Activated CD4-positive, alpha-beta T cell treated with anti-CD3 and anti-CD28 coated beads, Interleukin-2, amount 10 ng/mL, durations not matched to agents 7 days and 5 days (primary cell): ENCODE data around the gene F5. TPM values are rescaled to one million over a fixed set of nuclear protein-coding genes. Genes with fewer than 3 reads are reported as not detected.

Experiments used
- CTCF ChIA-PET: fragments of 350-600 bp; sonication (Branson Sonifier 250); formaldehyde crosslinking; loops from one replicate; lab custom pipeline; 2021; ENCODE audit warnings: antibody characterized with exemption; lab: Charles Lee
- POLR2A ChIA-PET: fragments of 350-600 bp; sonication (Branson Sonifier 250); formaldehyde crosslinking; loops from one replicate; lab custom pipeline; 2021; ENCODE audit warnings: antibody characterized with exemption; lab: Charles Lee
- DNase-seq: peaks from one replicate; pipeline ENCODE4 v3.0.0-alpha.2; 2020
- H3K27ac Mint-ChIP-seq: one replicate; pipeline ENCODE4 v1.8.0; 2021; ENCODE audit warnings: mild to moderate bottlenecking, moderate library complexity, mixed read lengths
- H3K27me3 Mint-ChIP-seq: one replicate; pipeline ENCODE4 v1.8.0; 2021; ENCODE audit warnings: mixed read lengths
- H3K36me3 Mint-ChIP-seq: one replicate; pipeline ENCODE4 v1.8.0; 2021; ENCODE audit warnings: low read depth, mixed read lengths
- H3K4me1 Mint-ChIP-seq: one replicate; pipeline ENCODE4 v1.8.0; 2021; ENCODE audit warnings: mixed read lengths
- H3K4me3 Mint-ChIP-seq: one replicate; pipeline ENCODE4 v1.8.0; 2021; ENCODE audit warnings: mild to moderate bottlenecking, moderate library complexity, mixed read lengths
- H3K9me3 Mint-ChIP-seq: one replicate; pipeline ENCODE4 v1.8.0; 2021; ENCODE audit warnings: mixed read lengths
- total RNA-seq, 2 experiments: library from RNA; stranded (reverse); gene quantifications; one replicate each; pipeline ENCODE4 v1.2.3, GENCODE V29; 2021

The F5 gene
- total RNA-seq, 2 experiments from 2014 or later, result 12.2 to 15.7 TPM

DNA sequence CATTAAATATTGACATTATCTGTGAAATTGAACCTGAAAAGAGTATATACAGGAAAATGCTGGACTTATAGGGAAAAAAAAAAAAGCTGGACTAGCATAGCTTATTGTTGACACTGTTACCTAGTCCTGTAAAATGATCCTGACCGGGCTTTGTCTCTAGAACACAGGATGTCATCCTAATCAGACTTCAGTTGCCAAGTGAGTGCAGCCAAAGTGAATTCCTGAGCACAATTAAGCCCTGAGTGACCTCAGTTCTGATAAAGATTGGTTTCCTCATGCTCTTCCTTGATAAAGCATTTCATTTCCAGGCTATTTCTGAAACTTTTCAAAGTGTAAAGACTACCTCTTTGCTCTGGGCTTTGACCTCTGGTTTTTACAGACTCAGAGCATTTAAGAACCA, 23.8 kb upstream of the F5 start:
- DNase-seq, result no peak
- H3K36me3 Mint-ChIP-seq, result peaks cover 2% of the 10 kb centered on the region
- ChIA-PET POLR2A (interaction anchor here (0.6 kb wide), 1 partner anchor 611 kb away, joined by 3 read pairs; no protein-coding TSS in a partner anchor), CTCF (interaction anchor here (1.2 to 2.3 kb wide), 4 partner anchors 19 to 96 kb away, joined by 3 to 6 read pairs (median 5); partner anchors contain the start of genes F5 and SELP)
- H3K9me3 Mint-ChIP-seq, result no peaks in the 10 kb centered on the region
- H3K4me3 Mint-ChIP-seq, result no peak overlapping the region
- no peaks in the 10 kb centered on the region for H3K27me3 Mint-ChIP-seq
- H3K27ac Mint-ChIP-seq, result no peak overlapping the region
- peaks cover 22% of the 10 kb centered on the region for H3K4me1 Mint-ChIP-seq

DNA sequence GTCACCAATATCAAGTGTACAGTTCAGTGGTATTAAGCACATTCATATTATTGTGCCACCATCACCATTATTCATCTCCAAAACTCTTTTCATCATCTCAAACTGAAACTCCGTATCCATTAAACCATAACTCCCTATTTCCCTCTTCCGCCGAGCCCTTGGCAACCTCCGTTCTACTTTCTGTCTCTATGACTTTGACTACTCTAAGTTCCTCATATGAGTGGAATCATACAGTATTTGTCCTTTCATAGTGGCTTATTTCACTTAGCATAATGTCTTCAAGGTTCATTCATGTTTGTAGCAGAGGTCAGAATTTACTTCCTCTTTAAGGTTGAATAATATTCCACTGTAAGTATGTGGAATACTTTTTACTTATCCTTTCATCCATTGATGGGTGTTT, 21.9 kb upstream of the F5 start:
- Mint-ChIP-seq H3K27me3 (no peaks in the 10 kb centered on the region), H3K4me3 (no peak overlapping the region), H3K4me1 (peaks cover 37% of the 10 kb centered on the region), H3K27ac (no peak overlapping the region), H3K9me3 (peaks cover 6% of the 10 kb centered on the region), H3K36me3 (peaks cover 5% of the 10 kb centered on the region)
- no peak for DNase-seq
- ChIA-PET CTCF (no interaction called here), POLR2A (no interaction called here)

DNA sequence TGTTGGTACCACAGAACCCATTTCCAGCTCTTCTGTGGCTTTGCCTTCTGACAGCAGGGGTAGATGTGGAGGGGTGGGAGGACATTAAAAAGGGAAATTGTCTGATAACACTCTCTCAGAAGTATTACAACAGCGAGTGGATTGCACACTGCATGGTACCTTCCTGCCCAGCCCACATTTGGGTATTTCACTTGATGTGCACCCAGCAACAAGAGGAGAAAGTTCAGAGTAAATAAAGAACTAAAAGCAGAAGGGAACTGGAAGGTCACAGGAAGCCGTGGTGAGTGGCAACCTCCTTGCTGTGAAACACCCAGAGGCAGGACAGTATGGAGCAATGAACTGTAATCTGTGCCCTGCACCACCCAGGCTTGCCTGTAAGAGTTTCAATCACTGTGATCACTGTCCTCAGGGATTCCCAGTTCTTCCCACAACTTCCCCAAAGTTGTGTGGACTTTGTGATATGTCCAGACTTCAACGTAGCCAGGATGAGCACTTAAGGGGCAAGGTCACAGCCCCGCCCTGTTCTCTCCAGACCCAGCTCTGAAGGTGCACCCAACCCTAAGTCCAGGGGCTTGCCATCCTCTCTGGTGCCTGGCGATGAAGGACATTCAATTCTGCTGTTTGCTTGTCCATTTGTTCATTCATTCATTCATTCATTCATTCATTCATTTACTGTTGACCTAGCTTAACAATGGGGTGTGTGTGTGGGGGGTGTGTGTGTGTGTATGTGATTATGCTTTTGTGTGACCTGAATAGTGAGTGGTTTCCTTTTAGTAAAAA, 18.7 kb upstream of the F5 start:
- peaks cover 11% of the 10 kb centered on the region for H3K9me3 Mint-ChIP-seq
- H3K4me3 Mint-ChIP-seq, result peak overlapping the region; percentile 25
- peaks cover 6% of the 10 kb centered on the region for H3K36me3 Mint-ChIP-seq
- ChIA-PET POLR2A (no interaction called here), CTCF (interaction anchor here (0.9 kb wide), 1 partner anchor 107 kb away, joined by 3 read pairs; no protein-coding TSS in a partner anchor)
- H3K27ac Mint-ChIP-seq, result peak overlapping the region; percentile 84
- peak; percentile 83 for DNase-seq
- H3K27me3 Mint-ChIP-seq, result no peaks in the 10 kb centered on the region
- H3K4me1 Mint-ChIP-seq, result peaks cover 66% of the 10 kb centered on the region

DNA sequence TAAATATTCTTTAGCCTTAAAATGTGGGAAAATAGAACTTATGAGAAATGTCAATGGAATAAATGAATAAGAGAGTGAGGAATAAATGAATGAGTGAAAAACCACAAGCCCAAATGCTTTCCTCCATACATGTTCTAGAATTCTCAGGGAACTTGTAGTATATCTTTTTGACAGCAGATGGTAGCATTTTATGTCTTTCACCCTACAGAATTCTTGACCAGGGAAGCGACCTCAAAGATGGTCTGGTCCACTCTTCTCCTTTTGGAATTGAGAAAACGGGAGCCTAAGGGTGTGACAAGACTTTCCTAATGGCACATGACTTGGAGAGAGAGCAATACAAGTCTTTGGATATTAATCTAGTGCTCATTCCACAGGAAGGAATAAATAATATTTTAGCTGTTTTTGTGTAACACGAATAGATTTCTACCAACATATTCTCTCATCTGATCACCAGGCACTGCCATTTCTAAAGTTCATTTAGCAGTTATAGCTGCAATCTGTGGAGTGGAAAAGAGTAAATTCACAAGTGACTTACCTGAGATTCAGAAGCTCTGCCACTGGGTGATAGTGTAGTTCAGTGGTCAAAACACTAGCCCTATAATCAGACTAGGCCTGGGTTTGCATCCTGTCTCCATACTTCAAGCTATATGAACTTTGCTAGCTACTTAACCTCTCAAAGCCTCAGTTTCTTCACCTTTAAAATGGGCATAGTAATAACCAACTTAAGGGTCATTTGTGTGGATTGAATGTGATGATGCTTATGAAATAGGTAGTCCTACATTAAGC, 15.0 kb upstream of the F5 start:
- peaks cover 58% of the 10 kb centered on the region for H3K4me1 Mint-ChIP-seq
- H3K9me3 Mint-ChIP-seq, result peaks cover 11% of the 10 kb centered on the region
- CTCF ChIA-PET, result interaction anchor here (0.7 to 2.8 kb wide), 15 partner anchors 9 to 252 kb away, joined by 3 to 28 read pairs (median 4); partner anchors contain the start of gene F5
- H3K27ac Mint-ChIP-seq, result peak overlapping the region; percentile 20
- peak; percentile 12 for DNase-seq
- POLR2A ChIA-PET, result interaction anchor here (0.9 to 1.2 kb wide), 5 partner anchors 92 to 111 kb away, joined by 3 to 4 read pairs (median 4); no protein-coding TSS in a partner anchor
- H3K27me3 Mint-ChIP-seq, result peaks cover 5% of the 10 kb centered on the region
- H3K36me3 Mint-ChIP-seq, result peaks cover 6% of the 10 kb centered on the region
- no peak overlapping the region for H3K4me3 Mint-ChIP-seq

DNA sequence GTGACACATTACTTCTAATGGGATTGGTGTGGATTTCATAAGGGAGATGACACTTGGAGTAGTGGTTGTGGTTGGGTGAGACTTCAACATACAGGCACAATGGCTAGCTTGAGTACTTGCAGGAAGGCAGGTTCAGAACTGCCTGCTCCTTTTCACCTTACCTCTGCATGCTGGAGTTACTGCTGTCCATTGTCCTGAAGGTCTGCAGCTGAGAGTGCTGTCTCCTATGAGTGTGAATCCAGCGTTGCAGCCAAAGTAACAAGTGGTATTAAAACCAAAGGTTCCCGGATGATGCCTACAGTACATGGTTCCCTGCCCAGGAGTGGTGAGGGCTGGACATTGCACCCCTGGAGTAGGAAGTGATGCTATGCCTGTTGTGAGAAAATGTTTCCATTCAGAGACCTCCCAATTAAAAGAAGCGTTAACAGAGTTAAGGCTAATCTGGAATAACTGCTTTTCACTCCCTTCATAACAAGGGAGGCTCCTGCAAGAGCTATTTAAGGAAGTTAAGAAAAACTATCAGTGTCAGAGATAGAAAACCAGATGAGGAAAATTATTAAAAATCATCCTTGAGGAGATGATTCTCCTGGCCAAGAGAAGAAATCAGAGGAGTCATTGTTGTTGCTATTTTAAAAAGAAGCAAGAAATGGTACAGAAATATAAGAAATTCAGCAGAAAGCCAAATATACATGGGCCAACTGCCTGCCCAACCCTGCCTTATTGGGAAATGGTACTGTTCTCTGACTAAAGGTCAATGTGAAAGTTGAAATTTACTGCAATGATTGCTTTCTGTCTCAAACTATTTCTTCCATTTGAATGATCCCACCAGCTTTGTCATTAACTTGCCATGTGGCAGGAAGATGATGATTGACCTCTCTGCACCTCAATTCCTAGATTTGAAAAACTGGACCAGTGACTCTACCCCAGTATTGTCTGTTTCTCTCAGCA, 9.8 kb upstream of the F5 start:
- H3K36me3 Mint-ChIP-seq, result no peaks in the 10 kb centered on the region
- no peak overlapping the region for H3K4me3 Mint-ChIP-seq
- peaks cover 43% of the 10 kb centered on the region for H3K4me1 Mint-ChIP-seq
- POLR2A ChIA-PET, result interaction anchor here (0.6 kb wide), 1 partner anchor 86 kb away, joined by 4 read pairs; no protein-coding TSS in a partner anchor
- CTCF ChIA-PET, result interaction anchor here (1.3 to 2.6 kb wide), 5 partner anchors 9 to 116 kb away, joined by 3 to 11 read pairs (median 4); partner anchors contain the start of gene F5
- H3K27ac Mint-ChIP-seq, result no peak overlapping the region
- DNase-seq, result peak; percentile 48
- H3K9me3 Mint-ChIP-seq, result no peaks in the 10 kb centered on the region
- peaks cover 5% of the 10 kb centered on the region for H3K27me3 Mint-ChIP-seq

DNA sequence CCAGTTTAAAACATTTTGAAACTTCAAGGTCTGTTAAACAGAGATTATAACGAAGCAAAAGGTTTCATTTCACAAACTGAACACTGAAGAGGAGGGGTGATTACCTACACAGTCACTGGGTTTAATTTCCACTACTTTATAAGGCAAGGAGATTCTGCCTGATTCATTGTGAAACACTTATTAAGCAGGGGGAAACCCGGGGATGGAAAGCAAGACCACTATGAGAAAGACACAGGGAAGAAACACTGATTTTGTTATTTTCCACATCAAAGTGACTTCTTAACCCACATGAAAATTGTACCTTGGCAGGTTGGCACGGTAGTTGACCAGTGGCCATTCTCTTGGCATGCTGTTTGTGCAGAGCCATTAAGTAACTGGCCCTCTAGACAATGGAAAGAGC, 8.1 kb upstream of the F5 start:
- Mint-ChIP-seq H3K4me3 (no peak overlapping the region), H3K27me3 (peaks cover 5% of the 10 kb centered on the region), H3K36me3 (no peaks in the 10 kb centered on the region), H3K4me1 (peaks cover 42% of the 10 kb centered on the region), H3K9me3 (no peaks in the 10 kb centered on the region), H3K27ac (no peak overlapping the region)
- CTCF ChIA-PET, result interaction anchor here (0.6 to 2.6 kb wide), 3 partner anchors 106 to 118 kb away, joined by 3 to 11 read pairs (median 3); no protein-coding TSS in a partner anchor
- DNase-seq, result no peak
- POLR2A ChIA-PET, result no interaction called here

DNA sequence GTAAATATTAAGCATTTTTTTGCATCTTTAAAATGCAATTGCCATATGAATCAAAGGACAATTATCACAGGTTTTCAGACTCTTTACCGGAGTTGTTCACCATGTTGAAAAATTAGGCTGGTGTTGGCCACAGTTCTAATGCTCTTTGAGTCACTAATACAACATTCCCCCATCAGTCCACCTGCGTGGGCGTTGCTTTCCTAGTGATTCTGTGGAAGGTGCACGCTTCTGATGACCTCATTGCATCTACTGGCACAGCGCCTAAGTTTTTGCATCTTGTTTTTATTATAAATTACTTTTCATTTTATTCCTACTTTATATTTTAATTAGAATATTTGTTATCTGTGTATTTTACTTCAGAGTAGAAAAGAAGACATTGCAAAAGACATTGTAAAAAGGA, 4.7 kb upstream of the F5 start:
- no peaks in the 10 kb centered on the region for H3K9me3 Mint-ChIP-seq
- peaks cover 74% of the 10 kb centered on the region for H3K4me1 Mint-ChIP-seq
- no peaks in the 10 kb centered on the region for H3K36me3 Mint-ChIP-seq
- H3K4me3 Mint-ChIP-seq, result no peak overlapping the region
- no peaks in the 10 kb centered on the region for H3K27me3 Mint-ChIP-seq
- no peak overlapping the region for H3K27ac Mint-ChIP-seq
- POLR2A ChIA-PET, result no interaction called here
- CTCF ChIA-PET, result interaction anchor here (0.8 kb wide), 1 partner anchor 42 kb away, joined by 3 read pairs; no protein-coding TSS in a partner anchor
- no peak for DNase-seq

DNA sequence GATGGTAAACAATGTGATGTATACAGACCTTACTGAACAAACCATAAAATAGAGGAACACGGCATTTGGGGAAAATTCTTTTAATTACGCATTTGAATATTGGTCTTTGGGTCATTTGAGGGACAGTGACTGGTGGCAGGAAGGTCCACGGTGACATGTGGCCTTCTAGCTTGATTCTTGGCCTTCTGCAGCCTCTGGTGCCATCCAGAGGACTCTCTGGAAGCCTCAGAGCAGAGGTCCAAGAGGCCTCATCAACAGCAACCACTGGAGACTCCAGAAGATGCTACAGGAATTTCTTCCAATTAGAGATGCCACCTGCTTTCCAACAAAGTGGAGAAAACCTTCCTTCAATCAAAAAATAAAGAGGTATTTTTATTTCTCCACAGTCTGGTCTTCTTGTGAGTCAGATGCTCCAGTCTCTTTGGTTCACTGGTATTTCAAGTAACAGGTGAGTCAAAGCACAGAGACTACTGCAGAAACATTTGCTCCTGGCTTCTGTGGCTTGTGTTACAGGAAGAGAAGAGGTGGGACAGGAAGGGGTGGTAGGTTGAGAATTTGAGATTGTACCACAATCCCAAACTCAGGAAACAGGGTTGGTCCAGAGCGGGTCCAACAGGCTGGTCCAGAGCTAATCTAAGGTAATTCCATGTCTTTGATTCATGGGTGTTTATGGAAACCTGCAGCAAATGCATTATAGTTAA, 2.7 kb upstream of the F5 start:
- DNase-seq, result peak; percentile 26
- H3K36me3 Mint-ChIP-seq, result no peaks in the 10 kb centered on the region
- no peaks in the 10 kb centered on the region for H3K9me3 Mint-ChIP-seq
- H3K27ac Mint-ChIP-seq, result peak overlapping the region; percentile 76
- H3K4me1 Mint-ChIP-seq, result peaks cover 76% of the 10 kb centered on the region
- POLR2A ChIA-PET, result no interaction called here
- CTCF ChIA-PET, result no interaction called here
- peak overlapping the region; percentile 26 for H3K4me3 Mint-ChIP-seq
- no peaks in the 10 kb centered on the region for H3K27me3 Mint-ChIP-seq

DNA sequence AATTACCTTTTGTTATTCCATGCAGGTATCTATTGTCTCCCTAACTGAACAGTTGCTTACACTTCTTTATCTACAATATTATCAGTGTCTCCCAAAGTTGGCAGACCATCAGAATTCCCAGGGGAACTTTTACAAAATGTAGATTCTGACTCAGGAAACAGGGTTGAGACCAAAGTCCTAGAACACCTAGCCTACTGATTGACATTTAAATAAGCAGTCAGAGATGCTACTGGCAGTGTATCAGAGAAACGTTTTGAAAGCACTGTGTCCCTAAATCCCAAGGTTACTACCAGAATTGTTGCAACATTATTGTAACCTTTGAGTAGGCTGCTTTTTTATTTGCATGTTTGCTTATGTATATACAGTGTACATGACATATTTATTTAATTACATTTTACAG, 1.8 kb upstream of the F5 start:
- Mint-ChIP-seq H3K9me3 (no peaks in the 10 kb centered on the region), H3K27ac (peak overlapping the region; percentile 92), H3K27me3 (no peaks in the 10 kb centered on the region), H3K4me3 (no peak overlapping the region), H3K36me3 (no peaks in the 10 kb centered on the region), H3K4me1 (peaks cover 74% of the 10 kb centered on the region)
- ChIA-PET POLR2A (no interaction called here), CTCF (no interaction called here)
- no peak for DNase-seq

DNA sequence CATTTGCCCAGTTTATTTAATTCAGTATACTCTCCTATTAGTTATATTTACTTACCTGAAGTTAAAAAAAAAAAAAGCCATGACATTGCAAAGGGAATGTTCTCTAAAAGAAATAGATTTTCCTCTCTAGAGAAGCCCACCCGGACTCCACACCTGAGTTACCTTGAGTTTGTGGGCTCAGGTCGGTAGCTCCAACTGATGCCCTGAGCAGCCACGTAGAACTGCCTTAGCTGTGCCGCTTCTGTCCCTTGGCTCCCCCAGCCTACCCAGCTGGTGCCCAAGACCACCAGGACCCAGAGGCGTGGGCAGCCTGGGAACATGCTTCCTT, 250 bp downstream of the F5 start:
- Mint-ChIP-seq H3K9me3 (no peaks in the 10 kb centered on the region), H3K27me3 (no peaks in the 10 kb centered on the region), H3K4me1 (peaks cover 70% of the 10 kb centered on the region), H3K27ac (peak overlapping the region; percentile 92), H3K4me3 (peak overlapping the region; percentile 89), H3K36me3 (no peaks in the 10 kb centered on the region)
- DNase-seq, result no peak
- POLR2A ChIA-PET, result interaction anchor here (0.5 to 1.5 kb wide), 2 partner anchors 100 to 108 kb away, joined by 3 to 5 read pairs; no protein-coding TSS in a partner anchor
- CTCF ChIA-PET, result interaction anchor here (0.6 to 2.3 kb wide), 18 partner anchors 9 to 1238 kb away, joined by 3 to 24 read pairs (median 4); partner anchors contain the start of gene SCYL3

DNA sequence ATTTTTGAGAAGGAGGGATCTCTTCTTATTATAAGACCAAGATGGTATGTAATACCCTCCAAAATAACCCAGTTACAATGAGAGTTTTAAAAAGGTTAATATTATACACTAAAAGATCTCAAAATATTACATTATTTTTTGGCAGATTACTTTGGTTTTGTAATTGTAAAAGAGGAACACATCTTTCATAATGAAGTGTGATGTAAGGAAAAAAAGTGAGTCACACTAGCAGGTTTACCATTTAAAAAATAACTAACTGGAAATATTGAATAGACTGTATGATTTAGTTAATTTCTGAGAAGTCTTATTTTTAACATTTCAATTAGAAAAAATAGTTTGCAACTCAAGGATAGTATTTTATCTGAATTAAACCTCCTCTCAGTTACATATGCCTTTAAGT, 1.1 kb downstream of the F5 start:
- H3K27ac Mint-ChIP-seq, result peak overlapping the region; percentile 92
- POLR2A ChIA-PET, result no interaction called here

More for the DNA sequence above, 1.1 kb downstream of the F5 start:
- H3K4me3 Mint-ChIP-seq, result peak overlapping the region; percentile 89
- no peaks in the 10 kb centered on the region for H3K9me3 Mint-ChIP-seq
- no peak for DNase-seq
- CTCF ChIA-PET, result interaction anchor here (1.3 to 2.3 kb wide), 3 partner anchors 16 to 195 kb away, joined by 3 to 17 read pairs (median 4); no protein-coding TSS in a partner anchor
- H3K27me3 Mint-ChIP-seq, result no peaks in the 10 kb centered on the region
- peaks cover 70% of the 10 kb centered on the region for H3K4me1 Mint-ChIP-seq
- no peaks in the 10 kb centered on the region for H3K36me3 Mint-ChIP-seq
